CD14-positive monocyte (primary cell): ENCODE measurements around the gene AOPEP. TPM values are rescaled to one million over a fixed set of nuclear protein-coding genes. Genes with fewer than 3 reads are reported as not detected.

ENCODE experiments used
- DNase-seq, 3 donors: peaks; one replicate each; pipeline ENCODE4 v3.0.0-alpha.2; 2011 to 2022
- H2AFZ ChIP-seq: 2 replicates; pipeline ENCODE4 v1.6.0; 2012; ENCODE audit warnings: mild to moderate bottlenecking, low read depth, low read length, inconsistent platforms; ENCODE audit not compliant: insufficient read depth, poor library complexity, severe bottlenecking
- H3K27ac ChIP-seq, 2 donors: 1 replicate in 1 of 2; 2 replicates in 1 of 2; pipeline ENCODE4 v1.5.1; 2012 to 2013; ENCODE audit warnings: low read length in 2 of 2, control low read depth in 1 of 2, inconsistent platforms in 1 of 2, low read depth in 1 of 2, mild to moderate bottlenecking in 1 of 2
- H3K27me3 ChIP-seq, 2 donors: one replicate each; pipeline versions ENCODE4 v1.6.0 to v1.6.1; 2011 to 2013; ENCODE audit warnings: low read length in 2 of 2; ENCODE audit not compliant: control insufficient read depth in 2 of 2, insufficient read depth in 2 of 2
- H3K36me3 ChIP-seq, 2 donors: replicated peaks in 1 of 2; 1 replicate in 1 of 2; 2 replicates in 1 of 2; pipeline versions ENCODE4 v1.5.1 to v1.6.1; 2012 to 2013; ENCODE audit warnings: low read length in 2 of 2, control low read depth in 1 of 2, inconsistent platforms in 1 of 2, mild to moderate bottlenecking in 1 of 2; ENCODE audit not compliant: insufficient read depth in 2 of 2, control insufficient read depth in 1 of 2
- H3K4me1 ChIP-seq, 2 donors: 1 replicate in 1 of 2; 2 replicates in 1 of 2; pipeline versions ENCODE4 v1.5.1 to v1.6.1; 2012 to 2013; ENCODE audit warnings: low read length in 2 of 2, control low read depth in 1 of 2, inconsistent platforms in 1 of 2, mild to moderate bottlenecking in 1 of 2, moderate library complexity in 1 of 2; ENCODE audit not compliant: insufficient read depth in 2 of 2, control insufficient read depth in 1 of 2
- H3K4me2 ChIP-seq: replicated peaks from 2 replicates; pipeline ENCODE3; 2012; ENCODE audit warnings: low read length, moderate library complexity, mild to moderate bottlenecking; ENCODE audit not compliant: poor library complexity, severe bottlenecking; ENCODE audit errors: extremely low read depth
- H3K4me3 ChIP-seq, 3 experiments: fragments of 200-600 bp in 1 of 3; sonication (generic) in 1 of 3; replicated peaks in 1 of 3; 1 replicate in 2 of 3; 2 replicates in 1 of 3; pipeline ENCODE4 v1.5.1; 2011 to 2013; ENCODE audit warnings: low read length in 3 of 3, mild to moderate bottlenecking in 3 of 3, control low read depth in 2 of 3, low read depth in 2 of 3, inconsistent platforms in 1 of 3, moderate library complexity in 1 of 3
- H3K79me2 ChIP-seq: 2 replicates; pipeline ENCODE4 v1.6.0; 2012; ENCODE audit warnings: mild to moderate bottlenecking, control low read depth, inconsistent platforms, low read length, moderate library complexity; ENCODE audit not compliant: insufficient read depth
- H3K9ac ChIP-seq: 2 replicates; pipeline ENCODE4 v1.6.0; 2017; ENCODE audit warnings: low read length, mild to moderate bottlenecking; ENCODE audit not compliant: insufficient read depth, poor library complexity, severe bottlenecking
- H3K9me3 ChIP-seq, 2 donors: replicated peaks in 1 of 2; 1 replicate in 1 of 2; 2 replicates in 1 of 2; pipeline versions ENCODE4 v1.5.1 to v1.6.1; 2012 to 2013; ENCODE audit warnings: low read length in 2 of 2, control low read depth in 1 of 2; ENCODE audit not compliant: control insufficient read depth in 1 of 2, insufficient read depth in 1 of 2
- H4K20me1 ChIP-seq: 2 replicates; pipeline ENCODE4 v1.6.0; 2012; ENCODE audit warnings: mild to moderate bottlenecking, low read length, control low read depth, moderate library complexity; ENCODE audit not compliant: insufficient read depth
- H3K27ac Mint-ChIP-seq, 7 donors: one replicate each; pipeline ENCODE4 v1.8.0; 2020; ENCODE audit warnings: mild to moderate bottlenecking in 7 of 7, mixed read lengths in 7 of 7, moderate library complexity in 6 of 7, inconsistent platforms in 2 of 7
- H3K27me3 Mint-ChIP-seq, 3 donors: one replicate each; pipeline ENCODE4 v1.8.0; 2021 to 2022; ENCODE audit warnings: low read depth in 3 of 3, mild to moderate bottlenecking in 3 of 3, mixed read lengths in 3 of 3, moderate library complexity in 3 of 3, inconsistent platforms in 1 of 3
- H3K36me3 Mint-ChIP-seq, 2 donors: one replicate each; pipeline ENCODE4 v1.8.0; 2020; ENCODE audit warnings: mixed read lengths in 2 of 2, inconsistent platforms in 1 of 2, mild to moderate bottlenecking in 1 of 2
- H3K4me1 Mint-ChIP-seq: one replicate; pipeline ENCODE4 v1.8.0; 2020; ENCODE audit warnings: mild to moderate bottlenecking, mixed read lengths
- H3K4me3 Mint-ChIP-seq, 2 donors: one replicate each; pipeline ENCODE4 v1.8.0; 2020; ENCODE audit warnings: mild to moderate bottlenecking in 2 of 2, mixed read lengths in 2 of 2, moderate library complexity in 1 of 2
- H3K9me3 Mint-ChIP-seq, 7 donors: one replicate each; pipeline ENCODE4 v1.8.0; 2020 to 2022; ENCODE audit warnings: mixed read lengths in 7 of 7, mild to moderate bottlenecking in 6 of 7, moderate library complexity in 6 of 7, inconsistent platforms in 2 of 7
- WGBS: methylation state at CpG from one replicate; pipeline ENCODE4 v1.1.5; 2013; ENCODE audit warnings: missing lambda C conversion rate; ENCODE audit not compliant: insufficient coverage; 5-methylcytosine and 5-hydroxymethylcytosine counted together
- intact Hi-C, 2 donors: fragments of 100-400 bp; cut with micrococcal nuclease; formaldehyde crosslinking; loops; one replicate each; pipeline versions ENCODE4 v1.15.0 to v1.15.1; 2023
- polyA plus RNA-seq, 3 donors: library from polyadenylated mRNA; depleted of rRNA in 1 of 3; unstranded in 2 of 3; stranded (reverse) in 1 of 3; fragments of 300-500 nt in 2 of 3; fragments of >200 nt in 1 of 3; fragmentation: Illumina TruSeq in 2 of 3; gene quantifications; 1 replicate in 2 of 3; 2 replicates in 1 of 3; pipeline ENCODE4 v1.2.3, GENCODE V29; 2012 to 2021
- TF ChIP-seq, protein P1 (sequence below): fragments of 200-600 bp; IDR thresholded peaks from one replicate; pipeline ENCODE4 v1.8.0; 2022; ENCODE audit warnings: antibody characterized with exemption, mild to moderate bottlenecking

AOPEP gene
- polyA plus RNA-seq, 3 donors, result 3.0 to 4.1 (median 3.1) TPM

- intact Hi-C loops, result no loop called here
- no peak overlapping the region for H3K27ac Mint-ChIP-seq
These were observed 143.9 kb downstream of the AOPEP start for GRCh38 chr9:94870465-94870792.

DNA sequence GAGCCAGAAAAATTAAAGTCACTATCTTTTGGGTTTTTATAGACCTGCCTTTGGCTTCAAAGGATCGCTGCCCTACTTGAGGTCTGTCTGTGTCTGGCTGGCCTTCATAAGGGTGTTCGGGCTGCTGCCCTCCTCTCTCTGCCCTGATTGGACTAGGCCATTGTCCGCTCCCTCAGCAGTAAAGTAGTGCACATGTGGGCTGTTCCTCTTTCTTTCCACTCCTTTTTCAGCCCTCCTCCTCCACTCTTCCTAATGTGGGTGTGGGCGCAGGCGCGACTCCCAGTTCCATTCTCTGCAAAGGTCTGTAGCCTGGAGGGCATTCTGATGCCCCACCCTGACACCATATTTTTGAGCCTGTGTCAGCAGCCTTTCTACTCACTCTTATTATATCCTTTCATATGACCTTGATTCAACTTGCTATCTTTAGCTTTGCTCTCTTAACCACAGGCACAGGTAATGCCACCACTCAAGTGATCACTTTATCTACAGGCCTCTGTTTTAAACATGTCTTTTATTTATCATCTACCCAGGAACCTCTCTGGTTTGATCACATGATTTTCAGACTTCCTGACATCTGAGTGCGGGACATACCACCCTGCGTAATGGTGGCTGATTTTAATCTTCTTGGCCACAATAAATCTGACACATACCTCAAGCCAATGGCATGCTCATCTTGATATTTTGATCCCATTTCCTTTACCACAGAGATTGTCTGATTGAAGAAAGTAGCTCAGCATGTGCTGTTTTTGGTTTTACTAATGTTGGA is 144.5 kb downstream of the AOPEP start:
- Histone ChIP-seq H3K27me3 (no peaks in the 10 kb centered on the region), H3K9ac (no peak overlapping the region), H3K79me2 (no peaks in the 10 kb centered on the region), H3K4me1 (peaks cover 8 to 10% of the 10 kb centered on the region in 2 donors), H3K4me3 (no peak overlapping the region), H3K27ac (no peak overlapping the region), H3K9me3 (no peaks in the 10 kb centered on the region), H2AFZ (no peak overlapping the region), H3K4me2 (no peak overlapping the region), H3K36me3 (no peaks in the 10 kb centered on the region), H4K20me1 (no peaks in the 10 kb centered on the region)
- Mint-ChIP-seq H3K36me3 (peaks cover 0 to 1% of the 10 kb centered on the region in 2 donors), H3K27me3 (no peaks in the 10 kb centered on the region), H3K4me1 (peaks cover 17% of the 10 kb centered on the region), H3K9me3 (peaks cover 0 to 2% (median 0%) of the 10 kb centered on the region in 7 donors), H3K4me3 (no peak overlapping the region), H3K27ac (peak overlapping the region in 1 of 7 donors; percentile 35)
- WGBS, result 98% methylated on average over 5 of the region's 8 CpGs
- no peak for DNase-seq
- TF ChIP-seq, protein P1, sequence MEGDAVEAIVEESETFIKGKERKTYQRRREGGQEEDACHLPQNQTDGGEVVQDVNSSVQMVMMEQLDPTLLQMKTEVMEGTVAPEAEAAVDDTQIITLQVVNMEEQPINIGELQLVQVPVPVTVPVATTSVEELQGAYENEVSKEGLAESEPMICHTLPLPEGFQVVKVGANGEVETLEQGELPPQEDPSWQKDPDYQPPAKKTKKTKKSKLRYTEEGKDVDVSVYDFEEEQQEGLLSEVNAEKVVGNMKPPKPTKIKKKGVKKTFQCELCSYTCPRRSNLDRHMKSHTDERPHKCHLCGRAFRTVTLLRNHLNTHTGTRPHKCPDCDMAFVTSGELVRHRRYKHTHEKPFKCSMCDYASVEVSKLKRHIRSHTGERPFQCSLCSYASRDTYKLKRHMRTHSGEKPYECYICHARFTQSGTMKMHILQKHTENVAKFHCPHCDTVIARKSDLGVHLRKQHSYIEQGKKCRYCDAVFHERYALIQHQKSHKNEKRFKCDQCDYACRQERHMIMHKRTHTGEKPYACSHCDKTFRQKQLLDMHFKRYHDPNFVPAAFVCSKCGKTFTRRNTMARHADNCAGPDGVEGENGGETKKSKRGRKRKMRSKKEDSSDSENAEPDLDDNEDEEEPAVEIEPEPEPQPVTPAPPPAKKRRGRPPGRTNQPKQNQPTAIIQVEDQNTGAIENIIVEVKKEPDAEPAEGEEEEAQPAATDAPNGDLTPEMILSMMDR, result no peak
- intact Hi-C loops, result no loop called here

More at GRCh38 chr9:94870465-94870792, 143.9 kb downstream of the AOPEP start:
- no peaks in the 10 kb centered on the region for H3K79me2 ChIP-seq
- H3K27ac ChIP-seq, result no peak overlapping the region
- H4K20me1 ChIP-seq, result no peaks in the 10 kb centered on the region
- WGBS, result 100% methylated on average over 3 of the region's 3 CpGs
- no peaks in the 10 kb centered on the region for H3K36me3 ChIP-seq
- no peak overlapping the region for H2AFZ ChIP-seq
- Mint-ChIP-seq H3K27me3 (no peaks in the 10 kb centered on the region), H3K36me3 (peaks cover 0 to 1% of the 10 kb centered on the region in 2 donors), H3K9me3 (peaks cover 0 to 2% (median 0%) of the 10 kb centered on the region in 7 donors), H3K4me1 (peaks cover 17% of the 10 kb centered on the region), H3K4me3 (no peak overlapping the region)
- H3K4me3 ChIP-seq, result no peak overlapping the region
- H3K9me3 ChIP-seq, result no peaks in the 10 kb centered on the region
- no peak overlapping the region for H3K4me2 ChIP-seq
- H3K9ac ChIP-seq, result no peak overlapping the region
- TF ChIP-seq, protein P1, result no peak
- no peak for DNase-seq
- peaks cover 8 to 10% of the 10 kb centered on the region in 2 donors for H3K4me1 ChIP-seq
- H3K27me3 ChIP-seq, result no peaks in the 10 kb centered on the region
